ENCODE data around the gene FBXL16.

GRCh38 chr16:702341-702740, 3.3 kb downstream of the FBXL16 start:
- TF ChIP-seq POLR2A (IDR thresholded peaks at IDR 0.05; ENCODE audit: low read length), result no peak
- no peak for TF ChIP-seq MAZ (IDR thresholded peaks at IDR 0.05; ENCODE audit: borderline replicate concordance, low read depth, low read length)
- TF ChIP-seq, protein P1, sequence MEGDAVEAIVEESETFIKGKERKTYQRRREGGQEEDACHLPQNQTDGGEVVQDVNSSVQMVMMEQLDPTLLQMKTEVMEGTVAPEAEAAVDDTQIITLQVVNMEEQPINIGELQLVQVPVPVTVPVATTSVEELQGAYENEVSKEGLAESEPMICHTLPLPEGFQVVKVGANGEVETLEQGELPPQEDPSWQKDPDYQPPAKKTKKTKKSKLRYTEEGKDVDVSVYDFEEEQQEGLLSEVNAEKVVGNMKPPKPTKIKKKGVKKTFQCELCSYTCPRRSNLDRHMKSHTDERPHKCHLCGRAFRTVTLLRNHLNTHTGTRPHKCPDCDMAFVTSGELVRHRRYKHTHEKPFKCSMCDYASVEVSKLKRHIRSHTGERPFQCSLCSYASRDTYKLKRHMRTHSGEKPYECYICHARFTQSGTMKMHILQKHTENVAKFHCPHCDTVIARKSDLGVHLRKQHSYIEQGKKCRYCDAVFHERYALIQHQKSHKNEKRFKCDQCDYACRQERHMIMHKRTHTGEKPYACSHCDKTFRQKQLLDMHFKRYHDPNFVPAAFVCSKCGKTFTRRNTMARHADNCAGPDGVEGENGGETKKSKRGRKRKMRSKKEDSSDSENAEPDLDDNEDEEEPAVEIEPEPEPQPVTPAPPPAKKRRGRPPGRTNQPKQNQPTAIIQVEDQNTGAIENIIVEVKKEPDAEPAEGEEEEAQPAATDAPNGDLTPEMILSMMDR (IDR thresholded peaks at IDR 0.05), result no peak
- TF ChIP-seq MAX (IDR thresholded peaks at IDR 0.05), result no peak
- no peak for TF ChIP-seq ZFP36 (IDR thresholded peaks at IDR 0.05; ENCODE audit: borderline replicate concordance, partially characterized antibody)
- no peak for TF ChIP-seq CHD2 (IDR thresholded peaks at IDR 0.05; ENCODE audit: low read length, partially characterized antibody)
- TF ChIP-seq MYC (IDR thresholded peaks at IDR 0.05; ENCODE audit: borderline replicate concordance, low read length), result no peak
- no peak for TF ChIP-seq PHF8 (IDR thresholded peaks at IDR 0.05; ENCODE audit: borderline replicate concordance, low read depth)
- TF ChIP-seq TP53 (CRISPR knock-in tag; IDR thresholded peaks at IDR 0.05), result no peak
- no peak for TF ChIP-seq CHD4 (IDR thresholded peaks at IDR 0.05; ENCODE audit: borderline replicate concordance)
- TF ChIP-seq POLR2AphosphoS2 (conservative IDR thresholded peaks at IDR 0.05; ENCODE audit: low read length), result no peak
- TF ChIP-seq, protein P2, sequence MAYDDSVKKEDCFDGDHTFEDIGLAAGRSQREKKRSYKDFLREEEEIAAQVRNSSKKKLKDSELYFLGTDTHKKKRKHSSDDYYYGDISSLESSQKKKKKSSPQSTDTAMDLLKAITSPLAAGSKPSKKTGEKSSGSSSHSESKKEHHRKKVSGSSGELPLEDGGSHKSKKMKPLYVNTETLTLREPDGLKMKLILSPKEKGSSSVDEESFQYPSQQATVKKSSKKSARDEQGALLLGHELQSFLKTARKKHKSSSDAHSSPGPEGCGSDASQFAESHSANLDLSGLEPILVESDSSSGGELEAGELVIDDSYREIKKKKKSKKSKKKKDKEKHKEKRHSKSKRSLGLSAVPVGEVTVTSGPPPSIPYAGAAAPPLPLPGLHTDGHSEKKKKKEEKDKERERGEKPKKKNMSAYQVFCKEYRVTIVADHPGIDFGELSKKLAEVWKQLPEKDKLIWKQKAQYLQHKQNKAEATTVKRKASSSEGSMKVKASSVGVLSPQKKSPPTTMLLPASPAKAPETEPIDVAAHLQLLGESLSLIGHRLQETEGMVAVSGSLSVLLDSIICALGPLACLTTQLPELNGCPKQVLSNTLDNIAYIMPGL (CRISPR knock-in tag; IDR thresholded peaks at IDR 0.05; ENCODE audit: borderline replicate concordance), result no peak
- TF ChIP-seq EP300 (IDR thresholded peaks at IDR 0.05), result no peak

Data from A549 (cell line).